Tibial artery (tissue), 4 donors: ENCODE data around the gene TET1.
"Not testable (repeated sequence)": the region's sequence is repeated elsewhere in the genome, so short reads cannot be mapped to it uniquely, and the experiment has no call there.

ENCODE experiments used
- DNase-seq, 2 donors: peaks; one replicate each; pipeline ENCODE4 v3.0.0-alpha.2; 2019
- H3K27ac ChIP-seq, 2 donors: fragments of 200-600 bp; sonication (generic) in 1 of 2; 1 replicate in 1 of 2; 2 replicates in 1 of 2; pipeline ENCODE4 v1.5.1; 2018 to 2019; ENCODE audit warnings: mild to moderate bottlenecking in 1 of 2
- H3K27me3 ChIP-seq, 2 donors: fragments of 200-600 bp; sonication (generic) in 1 of 2; one replicate each; pipeline versions ENCODE4 v1.5.1 to v1.6.0; 2016 to 2019
- H3K36me3 ChIP-seq, 3 donors: fragments of 200-600 bp; sonication (generic) in 2 of 3; one replicate each; pipeline ENCODE4 v1.5.1; 2016 to 2019; ENCODE audit warnings: mild to moderate bottlenecking in 2 of 3
- H3K4me1 ChIP-seq, 4 donors: fragments of 200-600 bp; sonication (generic) in 2 of 4; 1 replicate in 3 of 4; 2 replicates in 1 of 4; pipeline ENCODE4 v1.5.1; 2016 to 2019
- H3K4me3 ChIP-seq, 2 donors: fragments of 200-600 bp; sonication (generic) in 1 of 2; 1 replicate in 1 of 2; 2 replicates in 1 of 2; pipeline ENCODE4 v1.5.1; 2018 to 2019; ENCODE audit warnings: mild to moderate bottlenecking in 2 of 2
- H3K9me3 ChIP-seq, 3 donors: fragments of 200-600 bp; sonication (generic) in 1 of 3; one replicate each; pipeline ENCODE4 v1.5.1; 2016 to 2019
- CTCF ChIP-seq, 2 experiments: fragments of 200-600 bp in 1 of 2; fragments of 450-650 bp in 1 of 2; IDR thresholded peaks; one replicate each; pipeline ENCODE4 v1.5.1; 2017 to 2019; ENCODE audit warnings: antibody characterized with exemption in 2 of 2, mild to moderate bottlenecking in 1 of 2, moderate library complexity in 1 of 2
- intact Hi-C: fragments of 100-400 bp; cut with DNase I; formaldehyde crosslinking; loops from one replicate; pipeline ENCODE4 v1.15.0; 2023; ENCODE audit warnings: low total_unique reads

Gene TET1

GRCh38 chr10:68636335-68636734 lies 76.2 kb downstream of the TET1 start:
- no peak for DNase-seq
- intact Hi-C loops = no loop called here
- no peaks in the 10 kb centered on the region for H3K27me3 ChIP-seq
- H3K4me1 ChIP-seq = peaks cover 0 to 17% (median 8%) of the 10 kb centered on the region in 4 donors
- H3K36me3 ChIP-seq = no peaks in the 10 kb centered on the region
- no peak for TF ChIP-seq CTCF (IDR thresholded peaks at IDR 0.05)
- no peak overlapping the region for H3K4me3 ChIP-seq
- no peaks in the 10 kb centered on the region for H3K9me3 ChIP-seq
- no peak overlapping the region for H3K27ac ChIP-seq

GRCh38 chr10:68643550-68643949 lies 83.4 kb downstream of the TET1 start:
- intact Hi-C loops, H3K9me3 ChIP-seq, H3K27ac ChIP-seq, H3K27me3 ChIP-seq, H3K36me3 ChIP-seq, DNase-seq, H3K4me3 ChIP-seq: not testable (repeated sequence)
- H3K4me1 ChIP-seq = peaks cover 0 to 13% (median 4%) of the 10 kb centered on the region in 4 donors

GRCh38 chr10:68647672-68648341 lies 87.7 kb downstream of the TET1 start:
- intact Hi-C loops = no loop called here
- peaks cover 0 to 6% (median 6%) of the 10 kb centered on the region in 3 donors for H3K36me3 ChIP-seq
- DNase-seq = no peak
- no peaks in the 10 kb centered on the region for H3K9me3 ChIP-seq
- H3K27ac ChIP-seq = peak overlapping the region; percentile 60 to 67
- H3K27me3 ChIP-seq = no peaks in the 10 kb centered on the region
- H3K4me3 ChIP-seq = no peak overlapping the region
- peaks cover 0 to 17% (median 4%) of the 10 kb centered on the region in 4 donors for H3K4me1 ChIP-seq
- TF ChIP-seq CTCF (IDR thresholded peaks at IDR 0.05) = no peak

- intact Hi-C loops = no loop called here
- H3K9me3 ChIP-seq = no peaks in the 10 kb centered on the region
- DNase-seq = no peak
- no peaks in the 10 kb centered on the region for H3K36me3 ChIP-seq
- no peak overlapping the region for H3K4me3 ChIP-seq
- H3K27ac ChIP-seq = no peak overlapping the region
- no peaks in the 10 kb centered on the region for H3K4me1 ChIP-seq
- no peak for TF ChIP-seq CTCF (IDR thresholded peaks at IDR 0.05)
- no peaks in the 10 kb centered on the region for H3K27me3 ChIP-seq
Measured at GRCh38 chr10:68655620-68656126, 95.5 kb downstream of the TET1 start.

GRCh38 chr10:68665841-68666240 lies 105.7 kb downstream of the TET1 start:
- intact Hi-C loops = no loop called here
- H3K4me3 ChIP-seq = no peak overlapping the region
- H3K36me3 ChIP-seq = no peaks in the 10 kb centered on the region
- no peaks in the 10 kb centered on the region for H3K27me3 ChIP-seq
- DNase-seq = no peak
- TF ChIP-seq CTCF (IDR thresholded peaks at IDR 0.05) = no peak
- peaks cover 0 to 9% (median 2%) of the 10 kb centered on the region in 4 donors for H3K4me1 ChIP-seq
- no peaks in the 10 kb centered on the region for H3K9me3 ChIP-seq
- H3K27ac ChIP-seq = no peak overlapping the region

GRCh38 chr10:68666280-68666760 lies 106.2 kb downstream of the TET1 start:
- no peaks in the 10 kb centered on the region for H3K36me3 ChIP-seq
- no peaks in the 10 kb centered on the region for H3K9me3 ChIP-seq
- DNase-seq = no peak
- H3K4me1 ChIP-seq = peaks cover 0 to 9% (median 2%) of the 10 kb centered on the region in 4 donors
- no peak overlapping the region for H3K4me3 ChIP-seq
- H3K27me3 ChIP-seq = no peaks in the 10 kb centered on the region
- peak overlapping the region; percentile 30 to 37 for H3K27ac ChIP-seq
- intact Hi-C loops = no loop called here
- TF ChIP-seq CTCF (IDR thresholded peaks at IDR 0.05) = no peak
